ENCODE data around the gene NRAP.

- TF ChIP-seq SUZ12 (IDR thresholded peaks at IDR 0.05; ENCODE audit: extremely low read depth, insufficient read depth, insufficient read length) (no peak), YY1 (IDR thresholded peaks at IDR 0.05; ENCODE audit: insufficient read depth, insufficient read length) (no peak), ZNF274 (IDR thresholded peaks at IDR 0.05; ENCODE audit: low read depth, low read length) (no peak)
Observed at GRCh38 chr10:113690749-113691148, 26.9 kb upstream of the NRAP start.
